Panc1 (cell line): ENCODE data around the gene SMAD5.

Experiments
- POLR2AphosphoS5 ChIP-seq: IDR thresholded peaks from 2 replicates; pipeline ENCODE4 v1.6.1; 2012; ENCODE audit warnings: mild to moderate bottlenecking, low read depth, low read length, moderate library complexity
- REST ChIP-seq, 2 experiments: IDR thresholded peaks; 2 replicates each; pipeline ENCODE4 v1.6.1; 2011 to 2012; ENCODE audit warnings: low read depth in 2 of 2, control low read depth in 1 of 2, low read length in 1 of 2, mild to moderate bottlenecking in 1 of 2, moderate library complexity in 1 of 2; ENCODE audit not compliant: insufficient read depth in 1 of 2
- SIN3A ChIP-seq: IDR thresholded peaks from 2 replicates; pipeline ENCODE4 v1.6.1; 2012; ENCODE audit warnings: low read depth, mild to moderate bottlenecking, low read length, moderate library complexity, borderline replicate concordance; ENCODE audit not compliant: insufficient read depth
- TCF7L2 ChIP-seq: IDR thresholded peaks from 2 replicates; pipeline ENCODE4 v1.6.1; 2011; ENCODE audit warnings: mild to moderate bottlenecking, low read depth, low read length, inconsistent platforms
- TF ChIP-seq, protein P1 (sequence below): fragments of 450-650 bp; IDR thresholded peaks from 2 replicates; pipeline ENCODE4 v1.5.1; 2017; ENCODE audit warnings: mild to moderate bottlenecking

DNA sequence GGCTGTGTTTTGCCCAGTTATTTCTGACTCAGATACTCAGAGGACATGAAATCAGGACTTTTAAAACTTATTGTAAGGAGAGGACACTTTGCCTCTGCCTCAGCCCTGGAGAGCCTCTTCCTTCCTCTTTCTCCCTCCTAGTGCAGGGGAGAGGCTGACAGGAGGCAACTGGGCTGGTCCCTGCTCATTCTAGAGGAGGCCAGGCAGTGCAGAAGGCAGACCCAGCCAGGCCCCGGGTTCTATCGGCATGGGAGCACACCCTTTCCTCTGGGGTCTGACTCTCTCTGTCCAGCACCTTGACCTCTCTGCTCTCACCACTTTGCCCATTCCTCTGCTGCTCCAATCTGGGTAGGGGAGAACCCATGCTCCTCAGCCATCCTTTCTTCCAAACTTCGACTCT, 76.3 kb downstream of the SMAD5 start:
- TF ChIP-seq, protein P1, sequence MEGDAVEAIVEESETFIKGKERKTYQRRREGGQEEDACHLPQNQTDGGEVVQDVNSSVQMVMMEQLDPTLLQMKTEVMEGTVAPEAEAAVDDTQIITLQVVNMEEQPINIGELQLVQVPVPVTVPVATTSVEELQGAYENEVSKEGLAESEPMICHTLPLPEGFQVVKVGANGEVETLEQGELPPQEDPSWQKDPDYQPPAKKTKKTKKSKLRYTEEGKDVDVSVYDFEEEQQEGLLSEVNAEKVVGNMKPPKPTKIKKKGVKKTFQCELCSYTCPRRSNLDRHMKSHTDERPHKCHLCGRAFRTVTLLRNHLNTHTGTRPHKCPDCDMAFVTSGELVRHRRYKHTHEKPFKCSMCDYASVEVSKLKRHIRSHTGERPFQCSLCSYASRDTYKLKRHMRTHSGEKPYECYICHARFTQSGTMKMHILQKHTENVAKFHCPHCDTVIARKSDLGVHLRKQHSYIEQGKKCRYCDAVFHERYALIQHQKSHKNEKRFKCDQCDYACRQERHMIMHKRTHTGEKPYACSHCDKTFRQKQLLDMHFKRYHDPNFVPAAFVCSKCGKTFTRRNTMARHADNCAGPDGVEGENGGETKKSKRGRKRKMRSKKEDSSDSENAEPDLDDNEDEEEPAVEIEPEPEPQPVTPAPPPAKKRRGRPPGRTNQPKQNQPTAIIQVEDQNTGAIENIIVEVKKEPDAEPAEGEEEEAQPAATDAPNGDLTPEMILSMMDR = no peak
- TF ChIP-seq POLR2AphosphoS5 (no peak), REST (IDR thresholded peaks at IDR 0.05; ENCODE audit: insufficient read depth in 1 of 2, low read depth in 2 of 2, low read length in 1 of 2) (no peak), TCF7L2 (no peak), SIN3A (no peak)
